Measurements from ENCODE around the gene TDO2.

DNA sequence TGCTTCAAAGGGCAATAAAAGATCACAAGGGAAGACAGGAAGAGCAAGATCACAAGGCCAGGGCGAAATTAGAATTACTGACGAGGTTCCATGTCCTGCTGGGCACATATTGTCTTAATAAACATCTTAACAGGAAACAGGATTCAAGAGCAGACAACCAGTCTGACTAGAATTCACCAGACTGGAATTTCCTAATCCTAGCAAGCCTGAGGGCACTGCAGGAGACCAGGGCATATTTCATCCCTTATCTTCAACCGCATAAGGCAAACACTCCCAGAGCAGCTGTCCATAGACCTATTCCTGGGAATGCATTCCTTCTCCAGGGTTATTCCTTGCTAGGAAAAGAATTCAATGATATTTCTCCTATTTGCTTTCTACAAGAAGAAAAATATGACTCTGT, 12.4 kb upstream of the TDO2 start:
- TF ChIP-seq, protein P1, sequence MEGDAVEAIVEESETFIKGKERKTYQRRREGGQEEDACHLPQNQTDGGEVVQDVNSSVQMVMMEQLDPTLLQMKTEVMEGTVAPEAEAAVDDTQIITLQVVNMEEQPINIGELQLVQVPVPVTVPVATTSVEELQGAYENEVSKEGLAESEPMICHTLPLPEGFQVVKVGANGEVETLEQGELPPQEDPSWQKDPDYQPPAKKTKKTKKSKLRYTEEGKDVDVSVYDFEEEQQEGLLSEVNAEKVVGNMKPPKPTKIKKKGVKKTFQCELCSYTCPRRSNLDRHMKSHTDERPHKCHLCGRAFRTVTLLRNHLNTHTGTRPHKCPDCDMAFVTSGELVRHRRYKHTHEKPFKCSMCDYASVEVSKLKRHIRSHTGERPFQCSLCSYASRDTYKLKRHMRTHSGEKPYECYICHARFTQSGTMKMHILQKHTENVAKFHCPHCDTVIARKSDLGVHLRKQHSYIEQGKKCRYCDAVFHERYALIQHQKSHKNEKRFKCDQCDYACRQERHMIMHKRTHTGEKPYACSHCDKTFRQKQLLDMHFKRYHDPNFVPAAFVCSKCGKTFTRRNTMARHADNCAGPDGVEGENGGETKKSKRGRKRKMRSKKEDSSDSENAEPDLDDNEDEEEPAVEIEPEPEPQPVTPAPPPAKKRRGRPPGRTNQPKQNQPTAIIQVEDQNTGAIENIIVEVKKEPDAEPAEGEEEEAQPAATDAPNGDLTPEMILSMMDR (conservative IDR thresholded peaks at IDR 0.05; ENCODE audit: low read length): no peak
- TF ChIP-seq EZH2phosphoT487 (IDR thresholded peaks at IDR 0.05; ENCODE audit: borderline replicate concordance, low read depth, low read length): no peak

Data from OCI-LY7 (cell line).